Uterus (tissue), 4 donors: ENCODE data around the gene OPCML. TPM values are rescaled to one million over a fixed set of nuclear protein-coding genes. Genes with fewer than 3 reads are reported as not detected.

Experiments used
- DNase-seq, 2 donors: peaks; one replicate each; pipeline ENCODE4 v3.0.0-alpha.2; 2019 to 2020
- H3K27ac ChIP-seq, 2 donors: fragments of 200-600 bp; sonication (generic); 1 replicate in 1 of 2; 2 replicates in 1 of 2; pipeline ENCODE4 v1.5.1; 2016 to 2018
- H3K27me3 ChIP-seq, 2 donors: fragments of 200-600 bp; sonication (generic); one replicate each; pipeline ENCODE4 v1.5.1; 2018 to 2019; ENCODE audit warnings: control low read depth in 1 of 2
- H3K36me3 ChIP-seq, 2 donors: fragments of 200-600 bp; sonication (generic); one replicate each; pipeline ENCODE4 v1.5.1; 2019; ENCODE audit warnings: control low read depth in 1 of 2
- H3K4me1 ChIP-seq, 2 donors: fragments of 200-600 bp; sonication (generic); one replicate each; pipeline ENCODE4 v1.5.1; 2018 to 2019; ENCODE audit warnings: control low read depth in 1 of 2
- H3K4me3 ChIP-seq, 2 donors: fragments of 200-600 bp; sonication (generic); 1 replicate in 1 of 2; 2 replicates in 1 of 2; pipeline ENCODE4 v1.5.1; 2018 to 2019; ENCODE audit warnings: mild to moderate bottlenecking in 1 of 2
- H3K9me3 ChIP-seq, 2 donors: fragments of 200-600 bp; sonication (generic); one replicate each; pipeline ENCODE4 v1.5.1; 2019; ENCODE audit warnings: control low read depth in 1 of 2
- POLR2A ChIP-seq, 2 donors: fragments of 450-650 bp; IDR thresholded peaks; one replicate each; pipeline ENCODE4 v1.6.1; 2016; ENCODE audit warnings: antibody characterized with exemption in 2 of 2, mild to moderate bottlenecking in 1 of 2, moderate library complexity in 1 of 2
- intact Hi-C: fragments of 100-400 bp; cut with DNase I; formaldehyde crosslinking; loops from one replicate; pipeline ENCODE4 v1.15.1; 2023; ENCODE audit warnings: low total_unique reads
- total RNA-seq, 4 donors: library from RNA; depleted of rRNA in 3 of 4; stranded (reverse); fragments of >200 nt in 3 of 4; gene quantifications; one replicate each; pipeline versions ENCODE4 v1.1.0 to v1.2.4, GENCODE V29; 2014 to 2023
- TF ChIP-seq, protein P1 (sequence below), 4 experiments: fragments of 200-600 bp in 2 of 4; fragments of 450-650 bp in 2 of 4; sonication (generic) in 2 of 4; IDR thresholded peaks; one replicate each; pipeline ENCODE4 v1.5.1; 2016 to 2019; ENCODE audit warnings: antibody characterized with exemption in 4 of 4, mild to moderate bottlenecking in 2 of 4, moderate library complexity in 1 of 4
- donor health status: DM: yes; HTN: yes; CAD: no.

The OPCML gene
- total RNA-seq, 4 donors from 2014 or later: under 0.01 to 3.9 (median 1.7) TPM

DNA sequence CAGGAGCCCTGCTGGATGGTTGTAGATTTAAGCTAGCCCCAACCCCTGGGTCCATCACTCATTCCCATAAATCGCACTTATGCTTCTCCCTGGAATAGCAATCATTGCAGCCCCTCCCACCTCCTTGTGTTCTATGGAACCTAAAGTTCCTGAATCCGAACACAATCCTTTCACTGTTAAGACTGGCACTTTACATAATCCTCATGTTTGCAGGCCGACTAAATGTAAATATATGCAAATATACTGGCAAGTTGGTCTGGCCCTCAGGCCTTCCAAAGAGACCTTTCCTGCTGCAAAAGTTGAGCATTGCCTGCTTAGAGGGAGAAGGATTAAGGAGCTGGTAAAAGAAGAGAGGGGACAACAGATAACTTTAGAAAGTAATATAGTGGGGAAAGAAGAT lies 892.9 kb downstream of the OPCML start:
- Histone ChIP-seq H3K4me1 (no peaks in the 10 kb centered on the region), H3K27me3 (no peaks in the 10 kb centered on the region), H3K27ac (no peak overlapping the region), H3K9me3 (no peaks in the 10 kb centered on the region), H3K36me3 (no peaks in the 10 kb centered on the region), H3K4me3 (no peak overlapping the region)
- no peak for DNase-seq
- TF ChIP-seq, protein P1, sequence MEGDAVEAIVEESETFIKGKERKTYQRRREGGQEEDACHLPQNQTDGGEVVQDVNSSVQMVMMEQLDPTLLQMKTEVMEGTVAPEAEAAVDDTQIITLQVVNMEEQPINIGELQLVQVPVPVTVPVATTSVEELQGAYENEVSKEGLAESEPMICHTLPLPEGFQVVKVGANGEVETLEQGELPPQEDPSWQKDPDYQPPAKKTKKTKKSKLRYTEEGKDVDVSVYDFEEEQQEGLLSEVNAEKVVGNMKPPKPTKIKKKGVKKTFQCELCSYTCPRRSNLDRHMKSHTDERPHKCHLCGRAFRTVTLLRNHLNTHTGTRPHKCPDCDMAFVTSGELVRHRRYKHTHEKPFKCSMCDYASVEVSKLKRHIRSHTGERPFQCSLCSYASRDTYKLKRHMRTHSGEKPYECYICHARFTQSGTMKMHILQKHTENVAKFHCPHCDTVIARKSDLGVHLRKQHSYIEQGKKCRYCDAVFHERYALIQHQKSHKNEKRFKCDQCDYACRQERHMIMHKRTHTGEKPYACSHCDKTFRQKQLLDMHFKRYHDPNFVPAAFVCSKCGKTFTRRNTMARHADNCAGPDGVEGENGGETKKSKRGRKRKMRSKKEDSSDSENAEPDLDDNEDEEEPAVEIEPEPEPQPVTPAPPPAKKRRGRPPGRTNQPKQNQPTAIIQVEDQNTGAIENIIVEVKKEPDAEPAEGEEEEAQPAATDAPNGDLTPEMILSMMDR (IDR thresholded peaks at IDR 0.05): no peak
- TF ChIP-seq POLR2A (IDR thresholded peaks at IDR 0.05): no peak
- intact Hi-C loops: no loop called here

- Histone ChIP-seq H3K27ac (no peak overlapping the region), H3K27me3 (no peaks in the 10 kb centered on the region), H3K4me3 (no peak overlapping the region), H3K36me3 (no peaks in the 10 kb centered on the region), H3K4me1 (no peaks in the 10 kb centered on the region), H3K9me3 (no peaks in the 10 kb centered on the region)
- intact Hi-C loops: no loop called here
- DNase-seq: no peak
- no peak for TF ChIP-seq POLR2A (IDR thresholded peaks at IDR 0.05)
Observed at GRCh38 chr11:132638423-132638822, 893.9 kb downstream of the OPCML start.

- no peaks in the 10 kb centered on the region for H3K27me3 ChIP-seq
- no peak overlapping the region for H3K4me3 ChIP-seq
- intact Hi-C loops: no loop called here
- no peaks in the 10 kb centered on the region for H3K4me1 ChIP-seq
- no peak for DNase-seq
- no peak for TF ChIP-seq POLR2A (IDR thresholded peaks at IDR 0.05)
- TF ChIP-seq, protein P1 (IDR thresholded peaks at IDR 0.05): no peak
- H3K9me3 ChIP-seq: no peaks in the 10 kb centered on the region
- H3K36me3 ChIP-seq: no peaks in the 10 kb centered on the region
- H3K27ac ChIP-seq: no peak overlapping the region
Observed at GRCh38 chr11:132636523-132636922, 895.8 kb downstream of the OPCML start.

DNA sequence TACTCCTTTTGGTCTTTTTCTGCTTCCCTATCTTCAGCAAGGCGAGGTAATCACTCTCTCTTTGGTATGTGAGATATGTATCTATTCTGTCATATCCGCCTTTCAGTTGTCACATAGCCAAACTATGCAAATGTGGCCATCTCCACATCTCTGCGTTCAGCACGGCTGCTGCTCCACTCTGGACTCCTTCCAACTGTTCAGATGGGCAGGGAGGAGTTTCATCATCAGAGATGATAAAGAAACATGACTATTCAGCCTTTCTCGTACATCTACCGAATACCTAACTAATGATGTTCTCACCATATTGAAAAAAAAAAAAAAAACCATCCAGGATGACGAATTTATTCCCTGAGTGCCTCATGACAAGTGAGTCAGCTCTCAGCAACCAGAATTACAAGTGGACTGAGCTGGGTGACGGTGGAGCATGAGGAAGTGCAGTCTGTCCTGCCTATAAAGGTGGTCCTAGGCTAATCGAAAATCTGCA lies 899.6 kb downstream of the OPCML start:
- Histone ChIP-seq H3K4me1 (no peaks in the 10 kb centered on the region), H3K9me3 (no peaks in the 10 kb centered on the region), H3K27ac (no peak overlapping the region), H3K36me3 (no peaks in the 10 kb centered on the region), H3K4me3 (no peak overlapping the region), H3K27me3 (no peaks in the 10 kb centered on the region)
- no peak for DNase-seq
- intact Hi-C loops: no loop called here
- TF ChIP-seq POLR2A (IDR thresholded peaks at IDR 0.05): no peak
- TF ChIP-seq, protein P1 (IDR thresholded peaks at IDR 0.05): no peak

DNA sequence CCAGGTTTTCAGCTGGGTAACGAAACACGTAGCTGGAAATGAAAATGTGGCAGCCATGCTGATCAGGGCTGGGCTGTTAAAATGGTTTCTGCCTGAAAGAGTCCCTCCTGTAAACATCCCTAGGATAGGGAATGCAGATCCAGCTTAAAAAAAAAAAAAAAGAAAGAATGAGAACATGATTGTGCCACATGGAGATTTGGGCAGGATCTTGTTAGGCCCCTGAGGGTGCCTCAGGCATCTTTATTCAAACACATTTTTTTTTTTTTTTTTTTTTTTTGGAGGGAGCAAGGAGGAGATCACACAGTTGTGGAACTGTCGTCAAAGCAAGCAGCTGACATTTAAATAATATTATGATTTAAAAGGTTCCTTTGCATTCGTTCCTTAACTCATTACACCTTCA lies 900.3 kb downstream of the OPCML start:
- no peaks in the 10 kb centered on the region for H3K9me3 ChIP-seq
- DNase-seq: no peak
- no peak overlapping the region for H3K27ac ChIP-seq
- H3K4me1 ChIP-seq: no peaks in the 10 kb centered on the region
- H3K36me3 ChIP-seq: no peaks in the 10 kb centered on the region
- intact Hi-C loops: no loop called here
- TF ChIP-seq, protein P1 (IDR thresholded peaks at IDR 0.05): no peak
- TF ChIP-seq POLR2A (IDR thresholded peaks at IDR 0.05): no peak
- no peak overlapping the region for H3K4me3 ChIP-seq
- no peaks in the 10 kb centered on the region for H3K27me3 ChIP-seq

GRCh38 chr11:132627981-132628380 lies 904.3 kb downstream of the OPCML start:
- TF ChIP-seq, protein P1 (IDR thresholded peaks at IDR 0.05): no peak
- no peak for TF ChIP-seq POLR2A (IDR thresholded peaks at IDR 0.05)
- Histone ChIP-seq H3K27me3 (no peaks in the 10 kb centered on the region), H3K9me3 (no peaks in the 10 kb centered on the region), H3K4me3 (no peak overlapping the region), H3K27ac (no peak overlapping the region), H3K4me1 (no peaks in the 10 kb centered on the region), H3K36me3 (no peaks in the 10 kb centered on the region)
- DNase-seq: no peak
- intact Hi-C loops: no loop called here
